Body of pancreas (tissue), 4 donors: ENCODE results near the gene CDK5RAP2. TPM values are rescaled to one million over a fixed set of nuclear protein-coding genes. Genes with fewer than 3 reads are reported as not detected.
A peak's percentile ranks its signal among the peaks of the same experiment; 100 is the strongest.

Source experiments
- ATAC-seq: fragments of 150-250 bp; one replicate; pipeline ENCODE4 v1.9.1; 2016
- DNase-seq, 4 donors: peaks; one replicate each; pipeline ENCODE4 v3.0.0-alpha.2; 2019
- H3K27ac ChIP-seq, 4 donors: fragments of 200-600 bp; sonication (generic); 1 replicate in 3 of 4; 2 replicates in 1 of 4; pipeline versions ENCODE4 v1.5.1 to v1.6.1; 2016 to 2019; ENCODE audit warnings: mild to moderate bottlenecking in 1 of 4, mixed read lengths in 1 of 4, moderate library complexity in 1 of 4
- H3K27me3 ChIP-seq, 2 donors: fragments of 200-600 bp; sonication (generic); one replicate each; pipeline ENCODE4 v1.6.0; 2016; ENCODE audit warnings: mild to moderate bottlenecking in 1 of 2
- H3K36me3 ChIP-seq, 2 donors: fragments of 200-600 bp; sonication (generic); replicated peaks in 1 of 2; 2 replicates each; pipeline ENCODE4 v1.5.1; 2016; ENCODE audit warnings: low read depth in 2 of 2; ENCODE audit not compliant: insufficient read depth in 1 of 2
- H3K4me1 ChIP-seq: fragments of 200-600 bp; sonication (generic); one replicate; pipeline ENCODE4 v1.6.0; 2016
- H3K4me3 ChIP-seq, 2 donors: fragments of 200-600 bp; sonication (generic); 1 replicate in 1 of 2; 2 replicates in 1 of 2; pipeline ENCODE4 v1.5.1; 2016 to 2019
- H3K9me3 ChIP-seq, 3 donors: fragments of 200-600 bp; sonication (generic); 1 replicate in 2 of 3; 2 replicates in 1 of 3; pipeline ENCODE4 v1.5.1; 2016
- CTCF ChIP-seq, 7 experiments: fragments of 450-650 bp in 4 of 7; fragments of 200-600 bp in 3 of 7; sonication (generic) in 3 of 7; IDR thresholded peaks; one replicate each; pipeline ENCODE4 v1.5.1; 2016 to 2019; ENCODE audit warnings: antibody characterized with exemption in 7 of 7
- POLR2A ChIP-seq, 3 donors: fragments of 450-650 bp; IDR thresholded peaks; one replicate each; pipeline ENCODE4 v1.6.1; 2016; ENCODE audit warnings: antibody characterized with exemption in 3 of 3, mild to moderate bottlenecking in 2 of 3
- WGBS, 2 donors: methylation state at CpG; one replicate each; pipeline ENCODE4 v1.1.5; 2017; 5-methylcytosine and 5-hydroxymethylcytosine counted together
- intact Hi-C: fragments of 100-400 bp; cut with DNase I; formaldehyde crosslinking; loops from one replicate; pipeline ENCODE4 v1.15.1; 2023
- total RNA-seq, 2 donors: library from RNA; depleted of rRNA; stranded (reverse); fragments of >200 nt; gene quantifications; one replicate each; pipeline ENCODE4 v1.1.0, GENCODE V29; 2016

The CDK5RAP2 gene
- total RNA-seq, 2 donors from 2014 or later = 21.5 to 45.5 TPM

- Histone ChIP-seq H3K27ac (no peak overlapping the region), H3K4me3 (no peak overlapping the region), H3K27me3 (no peaks in the 10 kb centered on the region), H3K4me1 (no peaks in the 10 kb centered on the region), H3K9me3 (no peaks in the 10 kb centered on the region), H3K36me3 (no peaks in the 10 kb centered on the region)
- no peak for TF ChIP-seq CTCF (IDR thresholded peaks at IDR 0.05)
- TF ChIP-seq POLR2A (IDR thresholded peaks at IDR 0.05) = no peak
- DNase-seq = no peak
- intact Hi-C loops = no loop called here
- 38 to 79% methylated on average over 1 to 2 of the region's 2 CpGs for WGBS, 2 donors
- no peak for ATAC-seq
These were observed 207.9 kb downstream of the CDK5RAP2 start for GRCh38 chr9:120372040-120372439.

- 37 to 50% methylated on average over 3 of the region's 3 CpGs for WGBS, 2 donors
- Histone ChIP-seq H3K4me1 (no peaks in the 10 kb centered on the region), H3K4me3 (no peak overlapping the region), H3K36me3 (no peaks in the 10 kb centered on the region), H3K9me3 (no peaks in the 10 kb centered on the region), H3K27me3 (no peaks in the 10 kb centered on the region), H3K27ac (no peak overlapping the region)
- ATAC-seq (no peak), DNase-seq (no peak)
- intact Hi-C loops = no loop called here
- TF ChIP-seq POLR2A (IDR thresholded peaks at IDR 0.05) (no peak), CTCF (IDR thresholded peaks at IDR 0.05) (no peak)
These were observed 210.3 kb downstream of the CDK5RAP2 start for GRCh38 chr9:120369608-120370220.

GRCh38 chr9:120368799-120369198 is 211.2 kb downstream of the CDK5RAP2 start:
- intact Hi-C loops = no loop called here
- H3K4me1 ChIP-seq = no peaks in the 10 kb centered on the region
- no peak overlapping the region for H3K27ac ChIP-seq
- TF ChIP-seq CTCF (IDR thresholded peaks at IDR 0.05) = no peak
- DNase-seq (no peak), ATAC-seq (no peak)
- no peaks in the 10 kb centered on the region for H3K27me3 ChIP-seq
- WGBS, 2 donors = 82 to 100% methylated on average over 1 of the region's 1 CpG
- no peaks in the 10 kb centered on the region for H3K36me3 ChIP-seq
- no peak overlapping the region for H3K4me3 ChIP-seq
- no peaks in the 10 kb centered on the region for H3K9me3 ChIP-seq

GRCh38 chr9:120366644-120367019 is 213.3 kb downstream of the CDK5RAP2 start:
- ATAC-seq = peak; percentile 87
- intact Hi-C loops = no loop called here
- WGBS, 2 donors = 52 to 60% methylated on average over 4 of the region's 4 CpGs
- Histone ChIP-seq H3K27me3 (no peaks in the 10 kb centered on the region), H3K4me1 (no peaks in the 10 kb centered on the region), H3K27ac (peak overlapping the region in 3 of 4 donors; percentile 19 to 62 (median 36)), H3K36me3 (no peaks in the 10 kb centered on the region), H3K4me3 (no peak overlapping the region), H3K9me3 (no peaks in the 10 kb centered on the region)
- DNase-seq = peak; percentile 31 to 60 (median 42)
- peak in 3 of 7 experiments; percentile 21 to 32 (median 25) for TF ChIP-seq CTCF (IDR thresholded peaks at IDR 0.05)
- no peak for TF ChIP-seq POLR2A (IDR thresholded peaks at IDR 0.05)

- TF ChIP-seq CTCF (IDR thresholded peaks at IDR 0.05) (no peak), POLR2A (IDR thresholded peaks at IDR 0.05) (no peak)
- ATAC-seq = no peak
- no peak overlapping the region for H3K4me3 ChIP-seq
- no peaks in the 10 kb centered on the region for H3K9me3 ChIP-seq
- 69 to 86% methylated on average over 1 of the region's 1 CpG for WGBS, 2 donors
- H3K27ac ChIP-seq = peak overlapping the region in 1 of 4 donors; percentile 62
- no peaks in the 10 kb centered on the region for H3K36me3 ChIP-seq
- no peaks in the 10 kb centered on the region for H3K27me3 ChIP-seq
- intact Hi-C loops = no loop called here
- no peaks in the 10 kb centered on the region for H3K4me1 ChIP-seq
- no peak for DNase-seq
These were observed 214.6 kb downstream of the CDK5RAP2 start for GRCh38 chr9:120365386-120365785.
